HG03432 (cell line): ENCODE measurements around the gene CNNM2.
"Not testable (repeated sequence)": the region's sequence is repeated elsewhere in the genome, so short reads cannot be mapped to it uniquely, and the experiment has no call there.

ENCODE experiments used
- ATAC-seq: cut with Tn5 transposase; IDR thresholded peaks from one replicate; pipeline ENCODE4 v1.9.1; 2021; ENCODE audit warnings: mild to moderate bottlenecking, moderate library complexity; ENCODE audit not compliant: unreplicated experiment

Gene CNNM2

DNA sequence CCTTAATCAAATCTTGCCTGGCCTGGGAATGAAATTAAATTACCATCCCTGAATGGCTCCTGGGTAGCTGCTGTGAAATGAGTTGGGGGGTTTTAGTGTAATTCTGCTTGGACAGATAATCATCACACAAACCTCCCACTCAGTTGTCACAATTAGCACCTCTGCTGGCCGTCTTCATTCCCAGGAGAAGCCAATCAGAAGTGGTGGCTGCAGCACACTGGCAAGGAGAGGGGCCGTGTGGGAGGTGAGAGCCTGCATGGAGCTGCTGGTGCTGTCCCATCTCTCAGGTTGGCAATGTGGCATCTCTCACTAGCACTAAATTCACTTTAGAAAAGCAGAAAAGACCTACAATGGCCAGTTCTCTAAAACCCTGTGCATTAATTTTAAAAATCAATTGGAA is 182.5 kb downstream of the CNNM2 start:
- no peak for ATAC-seq

DNA sequence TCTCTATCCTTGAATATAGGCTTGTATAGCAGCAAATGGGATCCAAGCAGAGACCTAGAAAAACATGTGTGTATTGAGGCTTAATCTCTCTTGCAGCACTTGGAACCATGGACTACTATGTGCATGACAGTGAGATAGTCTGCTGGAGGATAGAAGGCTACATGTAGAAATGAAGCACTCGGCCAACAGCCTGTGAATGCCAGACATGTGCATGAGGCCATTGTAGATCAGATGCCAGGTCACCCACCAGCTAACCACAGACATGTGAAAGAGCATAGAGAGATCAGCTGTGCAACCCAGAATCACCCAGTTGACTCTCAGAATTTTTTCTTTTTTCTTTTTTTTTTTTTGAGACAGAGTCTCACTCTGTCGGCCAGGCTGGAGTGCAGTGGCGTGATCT is 184.1 kb downstream of the CNNM2 start:
- no peak for ATAC-seq

DNA sequence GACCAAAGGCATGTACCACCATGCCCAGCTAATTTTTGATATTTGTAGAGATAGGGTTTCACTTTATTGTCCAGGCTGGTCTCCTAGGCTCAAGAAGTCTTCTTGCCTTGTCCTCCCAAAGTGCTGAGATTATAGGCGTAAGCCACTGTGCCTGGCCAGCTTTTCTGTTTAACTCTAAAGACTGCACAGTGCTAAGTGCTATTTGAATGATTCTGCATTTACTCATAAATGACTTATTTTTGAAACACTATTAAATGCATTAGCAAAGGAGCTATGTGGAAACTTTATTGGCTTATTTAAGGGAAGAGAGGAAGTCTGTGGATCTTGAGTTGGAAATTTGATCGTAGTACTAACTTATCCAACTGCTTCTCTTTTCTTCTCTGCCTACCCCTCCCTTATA is 185.9 kb downstream of the CNNM2 start:
- ATAC-seq = no peak

DNA sequence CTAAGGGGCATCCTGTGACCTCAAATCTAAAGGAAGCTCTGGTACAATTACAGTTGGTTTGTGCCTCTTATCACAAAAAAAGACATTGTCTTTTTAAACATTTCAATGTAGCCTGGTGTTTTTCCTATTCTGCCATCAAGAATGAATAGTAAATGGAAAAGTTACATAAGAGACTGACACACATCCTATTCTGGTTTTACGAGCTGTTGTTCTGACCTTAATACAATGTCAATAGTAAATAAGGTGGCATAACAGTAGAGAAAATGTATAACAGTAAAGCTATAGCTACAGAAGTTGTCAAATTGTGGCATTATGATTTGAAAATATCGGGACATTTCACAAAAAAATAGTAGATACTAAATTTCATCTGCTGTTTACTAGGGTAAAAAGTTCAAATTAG is 186.6 kb downstream of the CNNM2 start:
- no peak for ATAC-seq

DNA sequence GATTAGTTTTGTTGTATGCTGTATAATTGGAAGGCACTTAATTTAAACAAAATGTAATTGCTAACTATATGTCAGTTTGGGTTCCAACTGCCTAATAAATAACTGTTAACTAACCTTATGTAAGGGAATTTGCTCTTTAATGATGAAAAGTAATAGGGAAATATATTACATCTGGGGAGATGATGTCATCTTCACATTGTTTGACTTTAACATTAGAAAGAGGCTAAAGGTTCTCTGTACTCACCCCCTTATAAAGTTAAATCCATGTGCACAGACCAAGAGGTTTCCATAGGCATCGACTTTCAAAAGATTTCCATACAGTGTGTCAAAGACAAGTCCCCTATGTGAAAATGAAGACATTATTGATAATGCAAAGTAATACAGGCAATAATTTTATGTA is 187.4 kb downstream of the CNNM2 start:
- ATAC-seq = no peak

DNA sequence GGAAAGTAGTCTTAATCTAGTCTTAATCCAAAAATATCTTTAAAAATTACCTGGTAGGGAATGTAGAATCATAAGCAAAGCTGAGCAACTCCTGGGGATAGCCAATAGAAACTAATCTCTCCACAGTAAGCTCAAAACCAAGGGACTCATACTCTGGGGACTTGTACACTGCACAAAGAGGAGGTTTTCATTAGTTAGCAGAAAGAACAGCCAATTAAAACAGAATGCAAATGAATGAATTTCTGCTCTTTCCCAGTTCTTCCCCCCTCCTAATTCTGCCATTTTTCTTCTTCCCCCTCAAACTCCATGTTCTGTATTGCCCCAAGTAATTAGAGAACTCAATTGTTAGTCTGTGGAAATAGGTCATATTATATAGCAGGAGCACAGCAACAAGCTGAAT is 188.4 kb downstream of the CNNM2 start:
- ATAC-seq = no peak

DNA sequence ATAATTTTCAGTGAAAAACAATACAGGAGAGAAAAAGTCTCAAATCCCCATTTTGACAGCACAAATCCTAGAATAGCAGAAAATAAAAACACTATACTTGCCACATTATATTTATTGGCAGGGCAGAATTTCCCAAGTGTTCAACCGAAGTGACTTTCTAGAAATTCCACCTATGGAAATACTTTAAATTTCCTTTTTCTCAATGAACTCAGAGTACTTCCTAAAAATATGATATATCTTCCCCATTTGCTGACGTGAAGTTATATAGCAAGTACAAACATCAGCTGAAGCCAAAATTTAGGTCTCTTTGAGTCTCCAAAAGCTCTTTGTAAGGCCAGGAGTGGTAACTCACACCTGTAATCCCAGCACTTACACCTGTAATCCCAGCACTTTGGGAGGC is 191.7 kb downstream of the CNNM2 start:
- no peak for ATAC-seq

DNA sequence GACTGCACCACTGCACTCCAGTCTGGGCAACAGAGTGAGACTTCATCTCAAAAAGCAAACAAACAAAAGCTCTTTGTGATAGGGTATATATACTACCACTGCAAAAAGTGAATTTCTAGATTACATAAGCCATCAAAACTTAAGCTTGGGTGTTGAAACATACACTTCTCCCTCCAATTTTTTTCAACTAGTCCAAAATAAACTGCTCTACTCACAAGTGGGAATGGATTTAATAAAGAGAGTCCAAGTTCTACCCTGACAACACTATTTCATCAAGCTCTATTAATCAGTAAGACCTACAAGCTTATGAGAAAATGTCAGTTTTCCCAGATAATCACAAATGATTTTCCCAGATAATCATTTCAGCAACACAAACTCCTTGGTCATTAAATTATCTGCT is 192.3 kb downstream of the CNNM2 start:
- ATAC-seq = no peak

DNA sequence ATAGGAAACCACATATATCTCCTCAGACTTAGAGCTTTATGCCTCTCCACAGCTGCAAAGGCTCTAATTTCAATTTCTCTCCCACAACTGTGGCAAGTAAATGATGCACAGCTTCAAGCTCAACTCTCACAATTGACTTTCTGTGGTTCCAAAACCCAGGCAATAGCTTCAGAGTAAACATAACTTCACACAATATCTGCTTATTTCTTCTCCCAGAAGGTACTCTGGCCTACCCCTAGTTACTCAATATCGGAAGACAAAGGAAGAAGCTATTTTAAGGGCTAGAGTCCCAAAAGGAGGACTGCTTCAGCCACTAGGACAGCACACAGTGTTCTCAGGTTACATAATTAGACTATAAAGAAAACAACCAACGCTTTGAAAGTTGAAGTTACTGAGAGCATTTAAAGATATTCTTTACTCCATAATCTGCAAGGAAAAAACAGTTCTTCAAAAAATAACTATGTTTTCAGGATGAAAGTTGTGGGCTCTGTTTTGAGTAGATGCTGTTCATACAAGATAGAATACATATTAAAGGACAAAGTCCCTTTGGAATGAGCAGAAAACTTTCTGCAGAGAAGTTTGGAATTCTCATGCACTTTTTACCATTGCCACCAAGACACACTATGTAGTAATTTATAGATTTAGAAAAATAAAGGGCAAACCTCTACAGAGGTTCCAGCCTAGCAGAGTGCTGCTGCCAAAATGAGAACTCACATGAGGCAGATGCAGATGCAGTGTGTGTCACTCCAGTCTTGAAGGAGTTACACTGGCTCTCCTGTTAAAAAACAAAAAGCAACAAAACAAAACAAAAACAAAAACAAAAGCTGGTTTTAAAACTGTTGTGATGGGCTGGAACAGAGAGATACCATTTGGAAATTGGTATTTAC is 193.2 kb downstream of the CNNM2 start:
- ATAC-seq = peak; percentile 70

DNA sequence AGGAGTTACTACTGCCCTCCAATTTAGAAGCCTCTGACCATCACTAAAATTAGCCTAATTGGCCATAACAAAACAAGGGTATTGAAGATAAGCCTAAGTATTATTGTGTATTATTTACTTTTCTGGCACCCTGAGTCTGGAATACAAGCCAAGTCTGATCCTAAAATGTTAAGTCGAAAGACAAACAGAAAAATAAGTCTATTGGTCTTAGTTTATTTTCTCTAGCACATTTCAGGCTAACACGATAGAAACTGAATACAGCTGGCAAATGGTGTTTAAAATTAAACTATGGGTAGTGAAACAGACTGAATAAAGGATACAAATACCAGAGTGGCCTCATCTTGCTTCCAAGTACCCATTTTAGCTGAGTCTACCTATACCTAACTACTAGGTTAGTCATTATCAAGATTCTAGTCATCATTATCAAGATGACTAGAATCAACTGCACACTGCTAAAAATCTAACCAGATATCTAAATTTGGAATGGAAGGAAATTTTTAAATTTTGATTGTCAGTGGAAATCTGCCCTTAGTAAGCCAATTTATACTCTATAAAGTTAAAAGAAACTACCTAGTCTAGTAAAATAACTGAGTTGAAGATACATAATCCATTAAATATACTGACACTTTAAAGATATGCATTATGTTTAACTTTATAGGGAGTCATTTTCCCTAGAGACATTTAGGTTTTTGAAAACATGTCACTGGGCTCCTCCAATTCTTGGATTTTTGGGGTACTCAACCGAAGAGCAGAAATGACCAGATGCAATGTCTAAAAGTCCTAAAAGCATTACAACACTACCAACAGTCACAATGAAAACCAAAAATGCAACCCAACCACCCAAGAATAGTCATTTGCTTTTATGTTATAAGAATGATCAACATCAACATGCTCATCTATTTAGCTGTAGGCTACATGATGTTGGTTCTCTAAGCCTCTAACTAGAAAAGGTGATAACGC is 194.1 kb downstream of the CNNM2 start:
- ATAC-seq = peak; percentile 68

DNA sequence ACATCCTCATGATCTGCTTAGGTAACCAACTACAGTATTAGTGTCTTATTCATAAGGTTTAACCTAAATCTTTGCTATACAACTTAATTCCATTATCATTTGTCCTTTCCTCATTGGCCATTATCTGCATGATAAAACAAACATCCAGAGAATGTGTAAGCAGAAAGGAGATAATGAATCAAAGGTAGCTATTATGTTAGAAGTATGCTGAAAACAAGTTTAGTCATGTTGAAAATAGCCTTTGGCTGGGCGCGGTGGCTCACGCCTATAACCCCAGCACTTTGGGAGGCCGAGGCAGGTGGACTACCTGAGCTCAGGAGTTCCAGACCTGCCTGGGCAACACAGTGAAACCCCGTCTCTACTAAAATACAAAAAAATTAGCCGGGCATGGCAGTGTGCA is 196.8 kb downstream of the CNNM2 start:
- ATAC-seq = no peak

DNA sequence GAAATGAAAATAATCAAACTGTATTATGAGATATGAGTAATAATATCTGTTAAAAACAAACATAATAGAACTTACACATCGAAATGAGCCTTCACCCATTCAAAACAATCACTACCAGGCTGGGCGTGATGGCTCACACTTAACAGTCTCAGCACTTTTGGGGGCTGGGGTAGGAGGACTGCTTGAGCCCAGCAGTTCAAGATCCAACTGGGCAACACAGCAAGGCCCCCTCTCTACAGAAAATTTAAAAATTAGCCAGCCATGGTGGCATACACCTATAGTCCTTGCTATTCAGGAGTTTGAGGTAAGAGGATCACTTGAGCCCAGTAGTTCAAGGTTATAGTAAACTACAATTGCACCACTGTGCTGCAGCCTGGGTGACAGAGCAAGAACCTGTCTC is 199.2 kb downstream of the CNNM2 start:
- ATAC-seq = no peak

DNA sequence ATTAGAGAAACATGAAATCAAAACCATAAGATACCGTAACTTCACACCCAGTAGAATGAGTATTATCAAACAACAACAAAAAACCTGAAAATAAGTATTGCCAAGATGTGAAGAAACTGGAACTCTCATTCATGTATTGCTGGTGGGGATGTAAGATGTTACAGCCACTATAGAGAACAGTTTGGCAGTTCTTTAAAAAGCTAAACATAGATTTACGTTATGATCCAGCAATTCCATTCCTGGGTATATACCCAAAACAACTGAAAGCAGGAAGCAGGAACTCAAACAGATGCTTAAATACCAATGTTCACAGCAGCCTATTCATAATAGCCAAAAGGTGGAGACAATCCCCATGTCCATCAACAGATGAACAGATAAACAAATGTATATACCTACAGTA is 202.5 kb downstream of the CNNM2 start:
- ATAC-seq = no peak

DNA sequence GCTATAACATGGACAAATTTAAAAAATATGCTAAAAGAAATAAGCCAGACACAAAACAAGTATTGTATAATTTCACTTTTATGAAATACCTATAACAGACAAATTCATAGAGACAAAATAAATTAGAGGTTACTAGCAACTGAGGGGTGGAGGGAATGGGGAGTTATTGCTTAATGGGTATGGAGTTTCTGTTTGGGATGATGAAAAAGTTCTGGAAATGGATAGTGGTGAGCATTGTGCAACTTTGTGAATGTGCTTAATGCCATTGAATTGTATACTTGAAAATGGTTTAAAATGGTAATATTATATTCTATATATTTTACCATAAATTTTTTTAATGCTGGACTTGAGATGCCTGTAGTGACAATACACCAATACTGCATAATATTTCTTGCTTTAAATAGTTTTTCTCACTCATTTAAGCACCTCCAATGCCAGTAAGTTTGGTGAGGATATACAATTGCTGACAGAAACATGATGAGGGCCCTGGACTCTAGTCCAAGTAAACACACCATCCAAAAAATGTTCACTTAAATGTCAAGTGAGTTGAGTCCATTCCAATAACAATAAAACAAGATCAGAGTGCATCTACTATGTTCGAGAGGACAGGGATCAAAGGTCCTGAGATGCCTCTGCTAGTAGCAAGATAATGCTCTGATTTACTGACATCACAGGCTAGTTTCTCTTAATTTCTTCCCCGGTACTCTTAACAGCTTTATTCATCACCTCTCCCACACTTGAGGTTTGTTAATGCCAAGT is 203.1 kb downstream of the CNNM2 start:
- ATAC-seq = no peak

DNA sequence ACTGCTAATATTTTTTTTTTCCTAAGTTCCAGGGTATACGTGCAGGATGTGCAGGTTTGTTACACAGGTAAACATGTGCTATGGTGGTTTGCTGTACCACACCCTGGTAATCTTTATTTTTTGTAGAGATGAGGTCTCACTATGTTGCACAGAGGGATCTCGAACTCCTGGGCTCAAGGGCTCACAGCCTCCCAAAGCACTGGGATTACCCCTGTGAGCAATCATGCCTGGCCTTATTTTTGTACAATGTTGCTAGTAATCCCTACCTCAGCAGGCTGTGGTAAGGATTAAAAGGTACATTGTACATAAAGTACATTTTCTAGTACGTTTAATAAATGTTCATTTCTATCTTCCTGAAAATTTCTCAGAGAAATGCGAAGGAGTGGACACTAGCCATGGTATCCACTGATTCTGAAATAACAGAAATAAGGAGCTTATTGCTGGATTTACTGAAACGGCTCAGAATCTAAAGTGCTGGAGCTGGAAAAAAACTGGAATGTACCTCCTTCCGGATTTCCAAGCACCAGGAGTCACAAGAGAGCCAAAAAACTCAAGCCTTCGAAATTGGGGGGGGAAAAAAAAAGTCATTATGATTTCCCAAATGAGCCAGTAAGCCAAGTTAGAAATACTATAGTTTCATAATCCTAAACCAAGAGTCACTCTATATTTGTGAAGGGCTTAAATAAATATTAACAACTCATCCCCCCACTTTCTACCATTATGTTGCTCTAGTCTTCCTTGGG is 205.4 kb downstream of the CNNM2 start:
- ATAC-seq = no peak

DNA sequence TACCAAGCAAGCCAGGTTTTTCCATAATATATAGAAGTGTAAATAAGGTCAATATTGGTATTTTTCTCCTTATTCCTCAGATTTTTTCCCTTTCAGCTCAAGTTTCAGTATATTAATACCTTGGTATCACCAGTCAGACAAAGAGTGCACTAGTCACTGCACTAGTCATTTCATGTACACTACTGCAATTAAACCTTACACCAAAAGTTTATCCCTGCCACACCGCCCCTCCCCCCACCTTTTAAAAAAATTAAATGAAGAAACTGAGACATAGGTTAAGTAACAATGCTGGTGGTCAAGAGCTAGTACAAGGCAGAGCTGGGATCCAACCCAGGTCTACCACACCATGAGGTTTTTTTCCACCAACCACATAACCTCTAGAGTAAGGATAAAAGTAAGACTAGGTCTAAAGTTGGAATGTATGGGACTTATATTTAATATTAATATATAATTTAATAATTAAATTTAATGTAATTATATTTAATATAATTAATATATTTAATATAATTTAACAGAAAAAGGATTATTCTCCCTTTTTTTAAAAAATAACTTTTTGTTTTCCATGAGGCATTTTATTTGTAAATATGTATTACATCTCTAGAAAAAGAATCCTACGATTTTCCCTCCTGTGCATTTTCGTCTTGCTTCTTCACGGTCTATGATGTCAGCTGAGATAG is 206.5 kb downstream of the CNNM2 start:
- ATAC-seq = no peak

DNA sequence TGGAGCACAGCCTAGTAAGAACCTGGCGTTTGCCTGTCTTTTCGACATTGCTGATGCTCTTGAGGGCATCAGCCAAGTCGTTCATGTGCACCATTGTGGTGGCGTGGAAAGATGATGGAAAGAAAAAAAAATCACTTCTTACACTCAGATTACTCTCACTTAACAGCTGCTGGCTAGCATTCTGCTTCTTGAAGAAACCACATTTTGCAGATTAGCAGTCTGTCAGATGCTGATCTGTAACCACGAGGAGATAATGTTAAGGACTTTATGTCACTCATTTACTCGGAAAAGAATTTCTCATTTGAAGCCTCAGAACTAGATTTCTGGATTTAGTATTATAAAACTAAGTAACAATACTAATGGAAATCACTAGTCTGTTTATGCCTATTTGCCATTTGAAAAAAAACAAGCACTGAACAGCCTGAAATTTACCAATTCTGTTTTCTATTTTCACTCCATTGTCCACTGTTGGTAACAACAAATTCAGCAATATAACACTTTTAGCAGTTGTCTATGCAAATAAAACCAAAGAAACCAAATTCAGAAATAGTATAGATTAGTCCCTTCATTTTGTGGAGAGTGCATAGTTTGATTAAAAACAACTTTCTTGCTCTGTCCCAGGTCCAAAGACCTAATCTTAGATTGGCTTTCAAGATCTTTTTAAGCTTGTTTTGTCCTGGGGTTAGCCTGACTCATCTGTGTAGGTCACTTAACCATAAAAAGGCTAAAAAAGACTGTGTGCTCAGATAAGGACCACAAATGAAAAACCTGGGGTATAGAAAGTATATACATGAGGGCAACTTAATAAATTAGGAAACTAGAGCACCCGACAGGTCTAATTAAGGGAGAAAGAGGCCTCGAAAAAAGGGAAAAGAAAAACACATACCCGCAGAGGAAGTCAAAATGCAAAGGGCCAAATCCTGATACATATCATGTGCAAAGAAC is 207.5 kb downstream of the CNNM2 start:
- peak; percentile 86 for ATAC-seq

DNA sequence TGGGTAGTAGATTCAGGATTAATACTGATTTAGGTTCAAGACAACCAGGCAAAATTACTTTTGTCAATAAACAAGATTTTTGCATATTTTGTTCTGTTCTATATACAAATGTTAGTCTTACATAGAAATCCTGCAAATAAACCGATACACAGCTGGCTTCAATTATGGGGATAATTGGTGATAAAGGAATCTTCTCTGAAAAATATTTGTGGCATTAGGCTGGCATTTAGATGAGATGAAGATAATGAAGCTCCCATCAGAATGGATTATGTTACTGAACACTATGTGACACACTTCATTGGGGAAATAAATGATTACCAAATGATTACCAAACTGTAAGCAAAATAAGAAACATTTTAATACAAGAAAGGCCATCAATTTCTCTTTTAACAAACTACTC is 209.1 kb downstream of the CNNM2 start:
- ATAC-seq = no peak

DNA sequence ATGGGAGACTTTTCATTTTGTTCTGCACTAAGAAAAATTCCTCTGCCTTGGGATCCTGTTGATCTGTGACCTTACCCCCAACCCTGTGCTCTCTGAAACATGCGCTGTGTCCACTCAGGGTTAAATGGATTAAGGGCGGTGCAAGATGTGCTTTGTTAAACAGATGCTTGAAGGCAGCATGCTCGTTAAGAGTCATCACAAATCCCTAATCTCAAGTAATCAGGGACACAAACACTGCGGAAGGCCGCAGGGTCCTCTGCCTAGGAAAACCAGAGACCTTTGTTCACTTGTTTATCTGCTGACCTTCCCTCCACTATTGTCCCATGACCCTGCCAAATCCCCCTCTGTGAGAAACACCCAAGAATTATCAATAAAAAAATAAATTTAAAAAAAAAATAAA is 212.1 kb downstream of the CNNM2 start:
- not testable (repeated sequence) for ATAC-seq
